ENCODE results near the gene PRMT7. TPM values are rescaled to one million over a fixed set of nuclear protein-coding genes. Genes with fewer than 3 reads are reported as not detected.

Gene PRMT7
- total RNA-seq, 1 donor = 42.7 TPM

DNA sequence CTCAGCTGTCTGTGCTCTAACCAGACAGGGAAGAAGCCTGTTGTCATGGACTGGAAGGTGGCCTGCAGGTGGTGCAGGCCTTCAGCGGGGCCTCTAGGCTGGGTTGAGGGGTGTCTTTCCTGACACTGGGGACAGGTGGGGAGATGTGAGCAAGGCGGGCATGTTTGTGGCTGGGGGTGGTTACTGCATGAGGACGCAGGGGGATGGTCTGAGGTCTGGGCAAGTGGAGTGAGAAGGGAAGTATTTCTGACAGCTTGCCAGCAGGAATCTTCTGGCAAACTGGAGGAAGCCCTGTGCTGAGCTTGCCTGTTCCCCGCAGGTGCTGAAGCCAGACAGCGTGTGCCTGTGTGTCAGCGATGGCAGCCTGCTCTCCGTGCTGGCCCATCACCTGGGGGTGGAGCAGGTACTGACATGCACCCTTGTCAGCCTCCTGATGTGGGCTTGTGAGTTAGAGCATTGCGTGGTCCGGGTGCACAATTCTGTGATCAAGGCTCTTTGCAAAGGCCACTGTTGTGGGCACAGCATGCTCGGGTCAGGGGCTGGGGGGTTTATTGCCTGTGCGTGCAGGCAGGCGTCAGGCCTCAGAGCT, 36.2 kb downstream of the PRMT7 start:
- DNase-seq (ENCODE audit: low read depth) = no peak
- TF ChIP-seq CTCF (IDR thresholded peaks at IDR 0.05; ENCODE audit: insufficient read depth, low read depth, low read length) = no peak
- H3K4me3 ChIP-seq (ENCODE audit: low read depth, low read length) = no peak overlapping the region

- no peak for TF ChIP-seq CTCF (IDR thresholded peaks at IDR 0.05; ENCODE audit: insufficient read depth, low read depth, low read length)
- H3K4me3 ChIP-seq (ENCODE audit: low read depth, low read length) = no peak overlapping the region
- DNase-seq (ENCODE audit: low read depth) = no peak
Measured at GRCh38 chr16:68347605-68348004, 36.8 kb downstream of the PRMT7 start.

DNA sequence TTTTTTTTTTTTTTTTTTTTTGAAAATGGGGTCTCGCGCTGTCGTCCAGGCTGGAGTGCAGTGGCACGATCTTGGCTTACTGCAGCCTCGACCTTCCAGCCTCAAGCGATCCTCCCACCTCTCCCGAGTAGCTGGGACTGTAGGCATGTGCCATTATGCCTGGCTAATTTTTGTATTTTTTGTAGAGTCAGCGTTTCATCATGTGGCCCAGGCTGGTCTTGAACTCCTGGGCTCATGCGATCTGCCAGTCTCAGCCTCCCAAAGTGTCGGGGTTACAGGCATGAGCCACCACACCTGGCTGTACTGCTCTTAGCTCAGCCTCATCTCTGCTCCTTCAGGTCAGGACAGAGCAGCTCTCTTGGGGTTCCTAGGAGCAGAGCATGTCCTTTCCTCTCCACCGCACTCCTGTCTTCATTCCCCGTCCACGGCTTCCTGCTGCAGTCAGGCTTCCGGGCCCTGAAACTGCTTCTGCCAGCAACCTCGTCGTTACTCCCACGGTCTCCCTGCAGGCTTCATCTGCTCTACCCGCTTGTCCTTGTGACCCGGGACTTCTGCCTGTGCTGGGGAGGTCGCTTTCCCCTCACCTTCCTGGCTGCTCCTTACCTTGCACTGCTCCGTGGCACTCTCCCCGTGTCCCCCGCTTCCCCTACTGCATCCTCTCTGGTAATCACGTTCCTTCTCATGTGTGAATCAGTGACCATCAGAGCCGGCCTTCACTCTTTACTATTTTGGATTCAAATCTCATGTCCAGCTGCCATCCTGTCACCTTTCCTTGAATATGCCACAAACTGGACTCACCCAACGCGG, 38.0 kb downstream of the PRMT7 start:
- TF ChIP-seq CTCF (IDR thresholded peaks at IDR 0.05; ENCODE audit: insufficient read depth, low read depth, low read length) = no peak
- no peak overlapping the region for H3K4me3 ChIP-seq (ENCODE audit: low read depth, low read length)
- no peak for DNase-seq (ENCODE audit: low read depth)

DNA sequence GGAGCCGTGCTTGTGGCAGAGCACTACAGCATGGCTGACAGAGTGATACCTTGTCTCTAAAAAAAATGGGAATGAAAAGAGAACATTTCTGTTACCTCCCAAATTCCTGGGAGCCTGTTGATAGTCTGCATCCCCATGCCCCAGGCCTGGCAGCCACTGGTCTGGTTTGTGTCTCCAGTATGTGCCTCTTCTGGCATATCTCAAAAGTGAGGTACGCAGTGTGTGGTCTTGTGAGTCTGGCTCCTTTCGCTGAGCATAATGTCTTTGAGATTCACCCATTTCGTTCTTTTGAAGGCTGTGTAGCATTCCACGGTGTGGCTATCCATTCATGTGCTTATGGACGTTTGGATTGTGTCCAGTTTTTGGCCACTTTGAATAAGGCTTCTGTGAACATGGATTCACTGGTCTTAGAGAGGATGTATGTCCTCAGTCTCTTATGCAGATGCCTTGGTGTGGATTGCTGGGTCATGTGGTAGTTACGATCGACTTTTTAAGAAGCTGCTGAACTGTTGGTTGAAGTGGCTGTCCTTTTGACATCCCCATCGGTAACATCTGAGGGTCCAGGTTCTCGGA, 39.1 kb downstream of the PRMT7 start:
- DNase-seq (ENCODE audit: low read depth) = no peak
- no peak overlapping the region for H3K4me3 ChIP-seq (ENCODE audit: low read depth, low read length)
- TF ChIP-seq CTCF (IDR thresholded peaks at IDR 0.05; ENCODE audit: insufficient read depth, low read depth, low read length) = no peak

- TF ChIP-seq CTCF (IDR thresholded peaks at IDR 0.05; ENCODE audit: insufficient read depth, low read depth, low read length) = no peak
- no peak overlapping the region for H3K4me3 ChIP-seq (ENCODE audit: low read depth, low read length)
- DNase-seq (ENCODE audit: low read depth) = no peak
Measured at GRCh38 chr16:68350813-68351350, 40.1 kb downstream of the PRMT7 start.

DNA sequence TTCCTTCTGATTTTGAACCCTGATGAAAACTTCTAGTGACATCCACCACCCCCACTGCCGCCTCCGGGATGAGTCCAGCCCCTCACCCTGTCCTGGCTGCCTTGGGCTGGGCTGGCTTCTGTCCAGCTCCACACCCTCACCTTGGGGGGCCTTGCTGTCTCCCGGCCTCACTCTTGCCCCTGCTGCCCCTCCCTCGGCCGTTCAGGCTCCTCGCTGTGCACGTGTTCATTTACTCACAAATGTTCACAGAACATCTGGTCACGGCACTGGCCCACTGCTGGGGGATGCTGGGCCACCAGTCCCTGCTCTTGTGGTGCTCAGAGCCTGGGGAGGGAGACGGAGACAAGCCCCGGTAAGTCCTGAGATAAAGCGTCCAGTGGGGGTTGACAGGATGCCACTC, 40.6 kb downstream of the PRMT7 start:
- no peak for DNase-seq (ENCODE audit: low read depth)
- H3K4me3 ChIP-seq (ENCODE audit: low read depth, low read length) = no peak overlapping the region
- no peak for TF ChIP-seq CTCF (IDR thresholded peaks at IDR 0.05; ENCODE audit: insufficient read depth, low read depth, low read length)
